ENCODE data around the gene NHSL1.

NHSL1 gene

GRCh38 chr6:138406443-138406842 lies 92.9 kb downstream of the NHSL1 start:
- H3F3A ChIP-seq (ENCODE audit: insufficient read depth) = peaks cover 9% of the 10 kb centered on the region; the same call in 1 of the 2 replicates
- H3K4me3 ChIP-seq (ENCODE audit: insufficient read depth, low read length, poor library complexity, severe bottlenecking) = no peak overlapping the region
- H3K27me3 ChIP-seq (ENCODE audit: low read length) = no peaks in the 10 kb centered on the region
- no peak overlapping the region for H2AFZ ChIP-seq (ENCODE audit: low read depth, low read length, severe bottlenecking)
- H4K20me1 ChIP-seq (ENCODE audit: low read depth, low read length) = no peaks in the 10 kb centered on the region
- TF ChIP-seq EZH2phosphoT487 (conservative IDR thresholded peaks at IDR 0.05; ENCODE audit: low read length) (no peak), CTCF (IDR thresholded peaks at IDR 0.05; ENCODE audit: insufficient read depth, low read length, poor library complexity, severe bottlenecking) (no peak)
- no peak overlapping the region for H3K4me2 ChIP-seq (ENCODE audit: low read depth, low read length, poor library complexity, severe bottlenecking)
- no peak overlapping the region for H3K9ac ChIP-seq (ENCODE audit: low read length)
- no peaks in the 10 kb centered on the region for H3K79me2 ChIP-seq (ENCODE audit: insufficient read depth, low read length)
- no peaks in the 10 kb centered on the region for H3K9me3 ChIP-seq (ENCODE audit: insufficient read depth, low read length)
- no peaks in the 10 kb centered on the region for H3K9me2 ChIP-seq (replicated peaks; ENCODE audit: insufficient read depth, low read length)
- H3K27ac ChIP-seq (ENCODE audit: low read depth, low read length) = no peak overlapping the region
- H3K36me3 ChIP-seq (ENCODE audit: low read length) = no peaks in the 10 kb centered on the region; the same call in 1 of the 2 replicates

GRCh38 chr6:138405816-138406413 lies 93.4 kb downstream of the NHSL1 start:
- H3K9ac ChIP-seq (ENCODE audit: low read length) = no peak overlapping the region
- H3K9me2 ChIP-seq (replicated peaks; ENCODE audit: insufficient read depth, low read length) = no peaks in the 10 kb centered on the region
- H3K27ac ChIP-seq (ENCODE audit: low read depth, low read length) = no peak overlapping the region
- no peaks in the 10 kb centered on the region for H3K79me2 ChIP-seq (ENCODE audit: insufficient read depth, low read length)
- no peak overlapping the region for H3K4me3 ChIP-seq (ENCODE audit: insufficient read depth, low read length, poor library complexity, severe bottlenecking)
- H3K36me3 ChIP-seq (ENCODE audit: low read length) = no peaks in the 10 kb centered on the region; the same call in 1 of the 2 replicates
- H3K9me3 ChIP-seq (ENCODE audit: insufficient read depth, low read length) = no peaks in the 10 kb centered on the region
- H2AFZ ChIP-seq (ENCODE audit: low read depth, low read length, severe bottlenecking) = no peak overlapping the region
- TF ChIP-seq CTCF (IDR thresholded peaks at IDR 0.05; ENCODE audit: insufficient read depth, low read length, poor library complexity, severe bottlenecking) (no peak), EZH2phosphoT487 (conservative IDR thresholded peaks at IDR 0.05; ENCODE audit: low read length) (no peak)
- peaks cover 9% of the 10 kb centered on the region; the same call in 1 of the 2 replicates for H3F3A ChIP-seq (ENCODE audit: insufficient read depth)
- no peaks in the 10 kb centered on the region for H4K20me1 ChIP-seq (ENCODE audit: low read depth, low read length)
- peak overlapping the region; percentile 55 for H3K4me2 ChIP-seq (ENCODE audit: low read depth, low read length, poor library complexity, severe bottlenecking)
- no peaks in the 10 kb centered on the region for H3K27me3 ChIP-seq (ENCODE audit: low read length)

GRCh38 chr6:138404666-138405337 lies 94.5 kb downstream of the NHSL1 start:
- peak overlapping the region; percentile 62 for H3K9ac ChIP-seq (ENCODE audit: low read length)
- no peaks in the 10 kb centered on the region for H3K79me2 ChIP-seq (ENCODE audit: insufficient read depth, low read length)
- H3K9me3 ChIP-seq (ENCODE audit: insufficient read depth, low read length) = no peaks in the 10 kb centered on the region
- H3K27ac ChIP-seq (ENCODE audit: low read depth, low read length) = peak overlapping the region; percentile 15
- TF ChIP-seq EZH2phosphoT487 (conservative IDR thresholded peaks at IDR 0.05; ENCODE audit: low read length) (no peak), CTCF (IDR thresholded peaks at IDR 0.05; ENCODE audit: insufficient read depth, low read length, poor library complexity, severe bottlenecking) (no peak)
- peak overlapping the region; percentile 55 for H3K4me2 ChIP-seq (ENCODE audit: low read depth, low read length, poor library complexity, severe bottlenecking)
- H3F3A ChIP-seq (ENCODE audit: insufficient read depth) = peaks cover 9% of the 10 kb centered on the region; the same call in 1 of the 2 replicates
- H3K9me2 ChIP-seq (replicated peaks; ENCODE audit: insufficient read depth, low read length) = no peaks in the 10 kb centered on the region
- H4K20me1 ChIP-seq (ENCODE audit: low read depth, low read length) = no peaks in the 10 kb centered on the region
- peak overlapping the region; percentile 68 for H3K4me3 ChIP-seq (ENCODE audit: insufficient read depth, low read length, poor library complexity, severe bottlenecking)
- H3K27me3 ChIP-seq (ENCODE audit: low read length) = no peaks in the 10 kb centered on the region
- H2AFZ ChIP-seq (ENCODE audit: low read depth, low read length, severe bottlenecking) = peak overlapping the region; percentile 80
- H3K36me3 ChIP-seq (ENCODE audit: low read length) = no peaks in the 10 kb centered on the region; the same call in 1 of the 2 replicates
